ENCODE measurements around the gene SLC22A23.

Gene SLC22A23

DNA sequence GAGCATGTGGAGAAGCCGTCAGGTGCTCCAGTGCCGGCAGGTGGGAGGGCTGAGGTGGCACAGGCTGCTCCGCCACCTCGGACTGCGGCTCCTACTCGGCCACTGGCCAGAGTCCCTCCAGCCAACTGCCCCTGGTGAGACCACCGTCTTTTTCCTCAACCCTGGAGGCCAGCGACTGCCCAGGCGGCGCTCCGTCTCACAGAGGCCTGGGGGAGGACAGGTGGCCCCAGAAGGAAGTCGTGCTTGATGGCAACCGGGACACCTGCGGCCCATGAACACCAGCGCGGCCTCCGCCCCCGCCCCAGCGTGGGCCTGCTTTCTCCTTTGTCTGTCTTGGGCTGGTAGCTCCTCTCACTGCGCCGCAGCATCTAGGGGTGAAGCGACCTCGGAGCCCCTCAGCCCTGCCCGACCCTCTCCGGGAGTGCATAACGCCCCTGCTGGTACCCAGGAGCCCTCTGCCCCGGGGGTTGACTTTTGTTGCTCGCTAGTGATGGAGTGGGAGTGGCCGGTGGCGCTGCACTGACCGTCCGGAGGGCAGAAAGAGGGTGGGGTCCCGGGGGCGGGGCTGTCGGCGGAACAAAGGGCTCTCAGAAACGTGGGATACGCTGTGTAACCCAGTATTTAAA lies 228.7 kb downstream of the SLC22A23 start (continued):
- TF ChIP-seq ZNF10 (tag by site-specific recombination; IDR thresholded peaks at IDR 0.05): no peak
- no peak for TF ChIP-seq ZNF404 (tag by site-specific recombination; IDR thresholded peaks at IDR 0.05)
- TF ChIP-seq, protein P1, sequence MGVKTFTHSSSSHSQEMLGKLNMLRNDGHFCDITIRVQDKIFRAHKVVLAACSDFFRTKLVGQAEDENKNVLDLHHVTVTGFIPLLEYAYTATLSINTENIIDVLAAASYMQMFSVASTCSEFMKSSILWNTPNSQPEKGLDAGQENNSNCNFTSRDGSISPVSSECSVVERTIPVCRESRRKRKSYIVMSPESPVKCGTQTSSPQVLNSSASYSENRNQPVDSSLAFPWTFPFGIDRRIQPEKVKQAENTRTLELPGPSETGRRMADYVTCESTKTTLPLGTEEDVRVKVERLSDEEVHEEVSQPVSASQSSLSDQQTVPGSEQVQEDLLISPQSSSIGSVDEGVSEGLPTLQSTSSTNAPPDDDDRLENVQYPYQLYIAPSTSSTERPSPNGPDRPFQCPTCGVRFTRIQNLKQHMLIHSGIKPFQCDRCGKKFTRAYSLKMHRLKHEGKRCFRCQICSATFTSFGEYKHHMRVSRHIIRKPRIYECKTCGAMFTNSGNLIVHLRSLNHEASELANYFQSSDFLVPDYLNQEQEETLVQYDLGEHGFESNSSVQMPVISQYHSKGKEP (tag by site-specific recombination; IDR thresholded peaks at IDR 0.05): no peak
- no peak for TF ChIP-seq ZFP41 (tag by site-specific recombination; IDR thresholded peaks at IDR 0.05; ENCODE audit: borderline replicate concordance)
- TF ChIP-seq ZFP69B (tag by site-specific recombination; IDR thresholded peaks at IDR 0.05): no peak
- peak; percentile 59; the same call in 1 of the 2 replicates for TF ChIP-seq ZEB2 (tag by site-specific recombination; IDR thresholded peaks at IDR 0.05)
- no peak for TF ChIP-seq TCF7L2 (IDR thresholded peaks at IDR 0.05; ENCODE audit: borderline replicate concordance, low read depth, low read length)

DNA sequence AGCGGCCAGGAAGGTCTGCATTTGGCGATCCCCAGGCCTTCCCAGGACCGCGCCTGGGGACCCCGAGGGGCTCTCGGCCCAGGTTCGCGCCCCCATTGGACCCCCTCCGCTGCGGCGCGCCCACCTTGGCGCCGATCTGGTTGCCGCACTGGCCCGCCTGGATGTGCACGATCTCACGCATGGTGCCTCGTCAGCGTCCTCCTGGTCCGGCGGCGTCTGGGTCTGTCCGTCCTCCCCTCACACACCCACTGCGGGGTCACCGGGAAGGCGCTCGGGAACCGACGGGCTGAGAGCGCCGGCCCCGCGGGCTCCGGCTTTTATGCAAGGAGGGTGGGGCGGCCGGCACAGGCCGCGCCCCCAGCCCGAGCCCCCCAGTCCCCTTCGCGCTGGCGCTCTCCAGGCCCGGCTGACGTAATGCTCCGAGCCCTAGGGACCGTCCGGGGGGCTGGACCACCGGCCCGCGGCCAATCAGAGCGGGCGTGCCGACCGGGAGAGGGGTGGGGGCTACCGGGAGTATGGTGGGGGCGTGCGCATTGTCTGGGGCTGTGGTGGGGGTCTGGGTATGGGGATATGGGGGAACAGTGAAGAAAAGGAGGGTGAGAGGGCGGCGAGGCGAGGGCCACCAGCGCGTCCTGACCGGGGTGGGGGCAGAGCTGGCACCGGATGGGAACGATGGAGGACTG lies 229.3 kb downstream of the SLC22A23 start, which contains the start of gene TUBB2B:
TUBB2B (minus strand) TSS at position 291 of the 683 bp plus-strand sequence; CDS start at position 181, 110 bp downstream.
- peak within 1 kb of the TSS; percentile 63 for H3K4me3 ChIP-seq (ENCODE audit: low read depth, low read length)
- peaks cover 8% of the 10 kb centered on the region; the same call in 1 of the 2 replicates for H3K4me1 ChIP-seq (ENCODE audit: control insufficient read depth, insufficient read depth, low read length)
- CTCF ChIA-PET: interaction anchor here (0.6 to 1.5 kb wide), 5 partner anchors 19 to 171 kb away, joined by 3 to 13 read pairs (median 4); no protein-coding TSS in a partner anchor
- peaks cover 16 to 18% of the 10 kb centered on the region in 2 experiments; a peak in 2 of 3 replicates for H3K36me3 ChIP-seq (ENCODE audit: control insufficient read depth in 2 of 2, insufficient read depth in 1 of 2, low read length in 2 of 2)
- H3K27ac ChIP-seq (ENCODE audit: extremely low read depth, low read depth, low read length): peak within 1 kb of the TSS; percentile 93
- POLR2A ChIA-PET: interaction anchor here (0.6 to 2.6 kb wide), 22 partner anchors 8 to 794 kb away, joined by 3 to 26 read pairs (median 7); partner anchors contain the start of genes BPHL, PSMG4 and TUBB2A
- H3K9me3 ChIP-seq (ENCODE audit: control insufficient read depth, insufficient read depth, low read depth, low read length): no peaks in the 10 kb centered on the region
- TF ChIP-seq, protein P2, sequence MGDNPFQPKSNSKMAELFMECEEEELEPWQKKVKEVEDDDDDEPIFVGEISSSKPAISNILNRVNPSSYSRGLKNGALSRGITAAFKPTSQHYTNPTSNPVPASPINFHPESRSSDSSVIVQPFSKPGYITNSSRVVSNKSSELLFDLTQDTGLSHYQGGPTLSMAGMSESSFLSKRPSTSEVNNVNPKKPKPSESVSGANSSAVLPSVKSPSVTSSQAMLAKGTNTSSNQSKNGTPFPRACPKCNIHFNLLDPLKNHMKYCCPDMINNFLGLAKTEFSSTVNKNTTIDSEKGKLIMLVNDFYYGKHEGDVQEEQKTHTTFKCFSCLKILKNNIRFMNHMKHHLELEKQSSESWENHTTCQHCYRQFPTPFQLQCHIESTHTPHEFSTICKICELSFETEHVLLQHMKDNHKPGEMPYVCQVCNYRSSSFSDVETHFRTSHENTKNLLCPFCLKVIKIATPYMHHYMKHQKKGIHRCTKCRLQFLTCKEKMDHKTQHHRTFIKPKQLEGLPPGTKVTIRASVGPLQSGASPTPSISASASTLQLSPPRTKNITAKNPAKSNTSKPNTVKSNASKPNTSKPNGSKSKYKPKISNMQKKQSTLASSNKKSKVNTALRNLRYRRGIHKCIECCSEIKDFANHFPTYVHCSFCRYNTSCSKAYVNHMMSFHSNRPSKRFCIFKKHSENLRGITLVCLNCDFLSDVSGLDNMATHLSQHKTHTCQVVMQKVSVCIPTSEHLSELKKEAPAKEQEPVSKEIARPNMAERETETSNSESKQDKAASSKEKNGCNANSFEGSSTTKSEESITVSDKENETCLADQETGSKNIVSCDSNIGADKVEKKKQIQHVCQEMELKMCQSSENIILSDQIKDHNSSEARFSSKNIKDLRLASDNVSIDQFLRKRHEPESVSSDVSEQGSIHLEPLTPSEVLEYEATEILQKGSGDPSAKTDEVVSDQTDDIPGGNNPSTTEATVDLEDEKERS (tag by site-specific recombination; IDR thresholded peaks at IDR 0.05): no peak
- TF ChIP-seq, protein P3, sequence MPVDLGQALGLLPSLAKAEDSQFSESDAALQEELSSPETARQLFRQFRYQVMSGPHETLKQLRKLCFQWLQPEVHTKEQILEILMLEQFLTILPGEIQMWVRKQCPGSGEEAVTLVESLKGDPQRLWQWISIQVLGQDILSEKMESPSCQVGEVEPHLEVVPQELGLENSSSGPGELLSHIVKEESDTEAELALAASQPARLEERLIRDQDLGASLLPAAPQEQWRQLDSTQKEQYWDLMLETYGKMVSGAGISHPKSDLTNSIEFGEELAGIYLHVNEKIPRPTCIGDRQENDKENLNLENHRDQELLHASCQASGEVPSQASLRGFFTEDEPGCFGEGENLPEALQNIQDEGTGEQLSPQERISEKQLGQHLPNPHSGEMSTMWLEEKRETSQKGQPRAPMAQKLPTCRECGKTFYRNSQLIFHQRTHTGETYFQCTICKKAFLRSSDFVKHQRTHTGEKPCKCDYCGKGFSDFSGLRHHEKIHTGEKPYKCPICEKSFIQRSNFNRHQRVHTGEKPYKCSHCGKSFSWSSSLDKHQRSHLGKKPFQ (tag by site-specific recombination; IDR thresholded peaks at IDR 0.05): no peak
- peak; percentile 90 for TF ChIP-seq ZNF629 (tag by site-specific recombination; IDR thresholded peaks at IDR 0.05)
- TF ChIP-seq ZNF394 (tag by site-specific recombination; IDR thresholded peaks at IDR 0.05; ENCODE audit: borderline replicate concordance): peak; percentile 100
- TF ChIP-seq, protein P4, sequence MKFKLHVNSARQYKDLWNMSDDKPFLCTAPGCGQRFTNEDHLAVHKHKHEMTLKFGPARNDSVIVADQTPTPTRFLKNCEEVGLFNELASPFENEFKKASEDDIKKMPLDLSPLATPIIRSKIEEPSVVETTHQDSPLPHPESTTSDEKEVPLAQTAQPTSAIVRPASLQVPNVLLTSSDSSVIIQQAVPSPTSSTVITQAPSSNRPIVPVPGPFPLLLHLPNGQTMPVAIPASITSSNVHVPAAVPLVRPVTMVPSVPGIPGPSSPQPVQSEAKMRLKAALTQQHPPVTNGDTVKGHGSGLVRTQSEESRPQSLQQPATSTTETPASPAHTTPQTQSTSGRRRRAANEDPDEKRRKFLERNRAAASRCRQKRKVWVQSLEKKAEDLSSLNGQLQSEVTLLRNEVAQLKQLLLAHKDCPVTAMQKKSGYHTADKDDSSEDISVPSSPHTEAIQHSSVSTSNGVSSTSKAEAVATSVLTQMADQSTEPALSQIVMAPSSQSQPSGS (tag by site-specific recombination; IDR thresholded peaks at IDR 0.05; ENCODE audit: low read depth): peak; percentile 94
- TF ChIP-seq ZNF157 (tag by site-specific recombination; IDR thresholded peaks at IDR 0.05): 0 out of 2 replicates have a peak, but pooled peaks have one; percentile 25
- no peak for TF ChIP-seq ZNF624 (tag by site-specific recombination; IDR thresholded peaks at IDR 0.05)
- TF ChIP-seq ZNF600 (tag by site-specific recombination; IDR thresholded peaks at IDR 0.05): peak; percentile 6; the same call in 1 of the 2 replicates
- peak; percentile 17; the same call in 1 of the 2 replicates for TF ChIP-seq HOXC10 (CRISPR knock-in tag; IDR thresholded peaks at IDR 0.05)
- TF ChIP-seq, protein P5, sequence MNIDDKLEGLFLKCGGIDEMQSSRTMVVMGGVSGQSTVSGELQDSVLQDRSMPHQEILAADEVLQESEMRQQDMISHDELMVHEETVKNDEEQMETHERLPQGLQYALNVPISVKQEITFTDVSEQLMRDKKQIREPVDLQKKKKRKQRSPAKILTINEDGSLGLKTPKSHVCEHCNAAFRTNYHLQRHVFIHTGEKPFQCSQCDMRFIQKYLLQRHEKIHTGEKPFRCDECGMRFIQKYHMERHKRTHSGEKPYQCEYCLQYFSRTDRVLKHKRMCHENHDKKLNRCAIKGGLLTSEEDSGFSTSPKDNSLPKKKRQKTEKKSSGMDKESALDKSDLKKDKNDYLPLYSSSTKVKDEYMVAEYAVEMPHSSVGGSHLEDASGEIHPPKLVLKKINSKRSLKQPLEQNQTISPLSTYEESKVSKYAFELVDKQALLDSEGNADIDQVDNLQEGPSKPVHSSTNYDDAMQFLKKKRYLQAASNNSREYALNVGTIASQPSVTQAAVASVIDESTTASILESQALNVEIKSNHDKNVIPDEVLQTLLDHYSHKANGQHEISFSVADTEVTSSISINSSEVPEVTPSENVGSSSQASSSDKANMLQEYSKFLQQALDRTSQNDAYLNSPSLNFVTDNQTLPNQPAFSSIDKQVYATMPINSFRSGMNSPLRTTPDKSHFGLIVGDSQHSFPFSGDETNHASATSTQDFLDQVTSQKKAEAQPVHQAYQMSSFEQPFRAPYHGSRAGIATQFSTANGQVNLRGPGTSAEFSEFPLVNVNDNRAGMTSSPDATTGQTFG (tag by site-specific recombination; IDR thresholded peaks at IDR 0.05; ENCODE audit: borderline replicate concordance): no peak
- TF ChIP-seq GLIS2 (tag by site-specific recombination; IDR thresholded peaks at IDR 0.05): peak; percentile 92
- peak; percentile 76 for TF ChIP-seq ZNF777 (tag by site-specific recombination; IDR thresholded peaks at IDR 0.05; ENCODE audit: borderline replicate concordance)
- TF ChIP-seq, protein P6, sequence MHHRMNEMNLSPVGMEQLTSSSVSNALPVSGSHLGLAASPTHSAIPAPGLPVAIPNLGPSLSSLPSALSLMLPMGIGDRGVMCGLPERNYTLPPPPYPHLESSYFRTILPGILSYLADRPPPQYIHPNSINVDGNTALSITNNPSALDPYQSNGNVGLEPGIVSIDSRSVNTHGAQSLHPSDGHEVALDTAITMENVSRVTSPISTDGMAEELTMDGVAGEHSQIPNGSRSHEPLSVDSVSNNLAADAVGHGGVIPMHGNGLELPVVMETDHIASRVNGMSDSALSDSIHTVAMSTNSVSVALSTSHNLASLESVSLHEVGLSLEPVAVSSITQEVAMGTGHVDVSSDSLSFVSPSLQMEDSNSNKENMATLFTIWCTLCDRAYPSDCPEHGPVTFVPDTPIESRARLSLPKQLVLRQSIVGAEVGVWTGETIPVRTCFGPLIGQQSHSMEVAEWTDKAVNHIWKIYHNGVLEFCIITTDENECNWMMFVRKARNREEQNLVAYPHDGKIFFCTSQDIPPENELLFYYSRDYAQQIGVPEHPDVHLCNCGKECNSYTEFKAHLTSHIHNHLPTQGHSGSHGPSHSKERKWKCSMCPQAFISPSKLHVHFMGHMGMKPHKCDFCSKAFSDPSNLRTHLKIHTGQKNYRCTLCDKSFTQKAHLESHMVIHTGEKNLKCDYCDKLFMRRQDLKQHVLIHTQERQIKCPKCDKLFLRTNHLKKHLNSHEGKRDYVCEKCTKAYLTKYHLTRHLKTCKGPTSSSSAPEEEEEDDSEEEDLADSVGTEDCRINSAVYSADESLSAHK (tag by site-specific recombination; IDR thresholded peaks at IDR 0.05): no peak
